A549 (cell line): Measurements from ENCODE around the gene TSPYL4. TPM values are rescaled to one million over a fixed set of nuclear protein-coding genes. Genes with fewer than 3 reads are reported as not detected.

Experiments used
- ATAC-seq, 2 experiments: fragments of 200-7000 bp in 1 of 2; fragments of >200 bp in 1 of 2; cut with Nextera tagmentation in 1 of 2; cut with Tn5 transposase in 1 of 2; 3 replicates each; pipeline versions ENCODE4 v1.8.0 to v1.9.1; 2018 to 2020; ENCODE audit warnings: mild to moderate bottlenecking in 1 of 2, moderate library complexity in 1 of 2
- CTCF ChIA-PET: fragments of 300-600 bp; sonication (Branson Sonifier 250); formaldehyde crosslinking; extraction: SDS; loops from one replicate; lab custom pipeline; 2021; ENCODE audit warnings: antibody characterized with exemption, inconsistent platforms; lab: Yijun Ruan, JAX
- POLR2A ChIA-PET: fragments of 350-600 bp; formaldehyde crosslinking; extraction: SDS; loops from one replicate; lab custom pipeline; 2021; ENCODE audit warnings: antibody characterized with exemption, inconsistent platforms; lab: Yijun Ruan, JAX
- DNase-seq, 2 experiments: peaks; one replicate each; pipeline versions ENCODE4 v3.0.0 to v3.0.0-alpha.2; 2011 to 2016; ENCODE audit warnings: low read depth in 1 of 2, low spot score in 1 of 2
- FAIRE-seq: peaks from 2 replicates; lab custom pipeline; 2011; peaks lifted over from hg19 to GRCh38; lab: Jason Lieb, UNC
- H3K27ac ChIP-seq, 2 experiments: fragments of >200 bp; sonication (Bioruptor Twin); formaldehyde crosslinking; 3 replicates each; pipeline ENCODE4 v1.5.1; 2016 to 2017
- H3K4me1 ChIP-seq: fragments of >200 bp; sonication (Bioruptor Twin); formaldehyde crosslinking; 3 replicates; pipeline ENCODE4 v1.6.1; 2016
- H3K4me2 ChIP-seq: fragments of >200 bp; sonication (Bioruptor Twin); formaldehyde crosslinking; 3 replicates; pipeline ENCODE4 v1.6.1; 2016
- H3K4me3 ChIP-seq: fragments of >200 bp; sonication (Bioruptor Twin); formaldehyde crosslinking; 3 replicates; pipeline ENCODE4 v1.5.1; 2016
- H3K9me3 ChIP-seq: fragments of >200 bp; sonication (Bioruptor Twin); formaldehyde crosslinking; 3 replicates; pipeline ENCODE4 v1.6.1; 2016
- BCL3 ChIP-seq: fragments of >200 bp; sonication (Bioruptor Twin); formaldehyde crosslinking; IDR thresholded peaks from 3 replicates; pipeline ENCODE4 v1.6.1; 2016
- EHMT2 ChIP-seq: fragments of 200-600 bp; sonication (generic); IDR thresholded peaks from 2 replicates; pipeline ENCODE4 v1.6.1; 2016; ENCODE audit warnings: antibody characterized with exemption, low read depth, mild to moderate bottlenecking, moderate library complexity
- HOXB13 ChIP-seq: fragments of 250-450 bp; sonication (Bioruptor Pico); IDR thresholded peaks from 2 replicates; pipeline ENCODE4 v1.5.0; 2020; ENCODE audit warnings: low read depth, mild to moderate bottlenecking, moderate library complexity
- HOXB5 ChIP-seq: fragments of 250-450 bp; sonication (Bioruptor Pico); IDR thresholded peaks from 2 replicates; pipeline ENCODE4 v1.5.0; 2020; ENCODE audit warnings: mild to moderate bottlenecking, moderate library complexity
- JUN ChIP-seq, 2 experiments: fragments of >200 bp; sonication (Bioruptor Twin); formaldehyde crosslinking; IDR thresholded peaks; 2 replicates in 1 of 2; 3 replicates in 1 of 2; pipeline ENCODE4 v1.6.1; 2016 to 2017
- JUNB ChIP-seq: fragments of >200 bp; sonication (Bioruptor Twin); formaldehyde crosslinking; IDR thresholded peaks from 2 replicates; pipeline ENCODE4 v1.6.1; 2016
- MAFK ChIP-seq: fragments of 450-650 bp; IDR thresholded peaks from 2 replicates; pipeline ENCODE4 v1.6.1; 2014; ENCODE audit not compliant: partially characterized antibody
- NFE2L2 ChIP-seq: fragments of 150-350 bp; conservative IDR thresholded peaks from 2 replicates; pipeline ENCODE4 v1.6.1; 2014; ENCODE audit warnings: low read length
- NR3C1 ChIP-seq: fragments of >200 bp; sonication (Bioruptor Twin); formaldehyde crosslinking; IDR thresholded peaks from 3 replicates; pipeline ENCODE4 v1.6.1; 2017
- RARB ChIP-seq: fragments of 250-450 bp; sonication (Bioruptor Pico); IDR thresholded peaks from 2 replicates; pipeline ENCODE4 v1.8.0; 2021; ENCODE audit warnings: mild to moderate bottlenecking, moderate library complexity
- SMC3 ChIP-seq: fragments of >200 bp; sonication (Bioruptor Twin); formaldehyde crosslinking; IDR thresholded peaks from 3 replicates; pipeline ENCODE4 v1.6.1; 2018; ENCODE audit warnings: inconsistent platforms
- ZNF302 ChIP-seq: fragments of 250-450 bp; sonication (Bioruptor Pico); IDR thresholded peaks from 2 replicates; pipeline ENCODE4 v1.9.0; 2021; ENCODE audit warnings: inconsistent platforms, mild to moderate bottlenecking, moderate library complexity
- WGBS: methylation state at CpG from one replicate; pipeline ENCODE4 v1.1.6; 2017; ENCODE audit errors: missing lambda C conversion rate; 5-methylcytosine and 5-hydroxymethylcytosine counted together
- polyA plus RNA-seq, 4 experiments: library from polyadenylated mRNA; depleted of rRNA in 3 of 4; stranded (reverse); fragments of >200 nt; fragmentation: RNase III in 1 of 4; extraction: RNeasy Plus Mini Kit Qiagen cat#74134 plus additional on column Dnase treatment in 1 of 4; gene quantifications; 2 replicates in 3 of 4; 3 replicates in 1 of 4; pipeline ENCODE4 v1.2.3, GENCODE V29; 2011 to 2017
- TF ChIP-seq, protein P1 (sequence below): fragments of 250-450 bp; sonication (Bioruptor Pico); IDR thresholded peaks from 2 replicates; pipeline ENCODE4 v1.5.0; 2021; ENCODE audit warnings: mild to moderate bottlenecking, moderate library complexity, borderline replicate concordance
- TF ChIP-seq, protein P2 (sequence below): IDR thresholded peaks from 2 replicates; pipeline ENCODE4 v1.6.1; 2012
- TF ChIP-seq, protein P3 (sequence below): fragments of 200-600 bp; sonication (generic); IDR thresholded peaks from 2 replicates; pipeline ENCODE4 v1.6.1; 2016; ENCODE audit warnings: antibody characterized with exemption, mild to moderate bottlenecking, moderate library complexity

Gene TSPYL4
- polyA plus RNA-seq, 2 of the 4 experiments (the other 2 are of a cell fraction) = 3.9 to 5.6 TPM

DNA sequence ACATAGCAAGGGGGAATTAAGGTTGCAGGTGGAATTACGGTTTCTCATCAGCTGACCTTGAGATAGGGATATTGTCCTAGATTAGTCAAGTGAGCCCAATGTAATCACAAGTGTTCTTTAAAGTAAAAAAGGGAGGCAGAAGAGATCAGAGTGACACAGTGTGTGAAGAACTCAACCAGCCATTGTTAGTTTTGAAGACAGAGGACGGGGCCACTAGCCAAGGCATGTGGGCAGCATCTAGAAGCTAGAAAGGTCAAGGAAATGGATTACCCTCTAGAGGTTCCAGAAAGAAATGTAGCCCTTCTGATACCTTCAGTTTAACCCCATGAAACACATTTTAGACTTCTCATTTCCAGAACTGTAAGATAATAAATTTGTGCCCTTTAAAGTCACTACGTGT, 44.4 kb upstream of the TSPYL4 start:
- CTCF ChIA-PET = interaction anchor here (1.0 kb wide), 1 partner anchor 10 kb away, joined by 3 read pairs; no protein-coding TSS in a partner anchor
- FAIRE-seq (no peak), DNase-seq (no peak), ATAC-seq (no peak)
- Histone ChIP-seq H3K9me3 (0 out of 3 replicates have a peak, but pooled peaks cover 4% of the 10 kb centered on the region), H3K4me2 (no peak overlapping the region), H3K27ac (no peak overlapping the region), H3K4me3 (no peak overlapping the region), H3K4me1 (no peaks in the 10 kb centered on the region)
- POLR2A ChIA-PET = no interaction called here
- 62% methylated on average over 3 of the region's 3 CpGs for WGBS
- TF ChIP-seq ZNF302 (CRISPR knock-in tag) (no peak), JUN (IDR thresholded peaks at IDR 0.05) (no peak), EHMT2 (no peak), NR3C1 (no peak), NFE2L2 (no peak), HOXB5 (CRISPR knock-in tag) (no peak), SMC3 (no peak)
- TF ChIP-seq, protein P1, sequence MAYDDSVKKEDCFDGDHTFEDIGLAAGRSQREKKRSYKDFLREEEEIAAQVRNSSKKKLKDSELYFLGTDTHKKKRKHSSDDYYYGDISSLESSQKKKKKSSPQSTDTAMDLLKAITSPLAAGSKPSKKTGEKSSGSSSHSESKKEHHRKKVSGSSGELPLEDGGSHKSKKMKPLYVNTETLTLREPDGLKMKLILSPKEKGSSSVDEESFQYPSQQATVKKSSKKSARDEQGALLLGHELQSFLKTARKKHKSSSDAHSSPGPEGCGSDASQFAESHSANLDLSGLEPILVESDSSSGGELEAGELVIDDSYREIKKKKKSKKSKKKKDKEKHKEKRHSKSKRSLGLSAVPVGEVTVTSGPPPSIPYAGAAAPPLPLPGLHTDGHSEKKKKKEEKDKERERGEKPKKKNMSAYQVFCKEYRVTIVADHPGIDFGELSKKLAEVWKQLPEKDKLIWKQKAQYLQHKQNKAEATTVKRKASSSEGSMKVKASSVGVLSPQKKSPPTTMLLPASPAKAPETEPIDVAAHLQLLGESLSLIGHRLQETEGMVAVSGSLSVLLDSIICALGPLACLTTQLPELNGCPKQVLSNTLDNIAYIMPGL (CRISPR knock-in tag) = no peak

GRCh38 chr6:116292553-116292952, 38.7 kb upstream of the TSPYL4 start:
- POLR2A ChIA-PET = interaction anchor here (1.1 kb wide), 1 partner anchor 79 kb away, joined by 3 read pairs; no protein-coding TSS in a partner anchor

More at GRCh38 chr6:116292553-116292952, 38.7 kb upstream of the TSPYL4 start:
- no peaks in the 10 kb centered on the region for H3K4me1 ChIP-seq
- ATAC-seq (no peak), FAIRE-seq (no peak), DNase-seq (no peak)
- WGBS = 90% methylated on average over 1 of the region's 1 CpG
- CTCF ChIA-PET = interaction anchor here (1.2 to 1.7 kb wide), 3 partner anchors 24 to 269 kb away, joined by 3 to 5 read pairs (median 4); no protein-coding TSS in a partner anchor
- no peak overlapping the region for H3K4me3 ChIP-seq
- no peak overlapping the region for H3K27ac ChIP-seq
- no peak overlapping the region for H3K4me2 ChIP-seq
- TF ChIP-seq MAFK = no peak
- TF ChIP-seq RARB (CRISPR knock-in tag) = no peak
- TF ChIP-seq BCL3 = no peak
- no peak for TF ChIP-seq EHMT2
- TF ChIP-seq, protein P2, sequence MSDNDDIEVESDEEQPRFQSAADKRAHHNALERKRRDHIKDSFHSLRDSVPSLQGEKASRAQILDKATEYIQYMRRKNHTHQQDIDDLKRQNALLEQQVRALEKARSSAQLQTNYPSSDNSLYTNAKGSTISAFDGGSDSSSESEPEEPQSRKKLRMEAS = no peak
- TF ChIP-seq HOXB13 (CRISPR knock-in tag) = no peak
- no peak for TF ChIP-seq JUNB
- TF ChIP-seq, protein P3, sequence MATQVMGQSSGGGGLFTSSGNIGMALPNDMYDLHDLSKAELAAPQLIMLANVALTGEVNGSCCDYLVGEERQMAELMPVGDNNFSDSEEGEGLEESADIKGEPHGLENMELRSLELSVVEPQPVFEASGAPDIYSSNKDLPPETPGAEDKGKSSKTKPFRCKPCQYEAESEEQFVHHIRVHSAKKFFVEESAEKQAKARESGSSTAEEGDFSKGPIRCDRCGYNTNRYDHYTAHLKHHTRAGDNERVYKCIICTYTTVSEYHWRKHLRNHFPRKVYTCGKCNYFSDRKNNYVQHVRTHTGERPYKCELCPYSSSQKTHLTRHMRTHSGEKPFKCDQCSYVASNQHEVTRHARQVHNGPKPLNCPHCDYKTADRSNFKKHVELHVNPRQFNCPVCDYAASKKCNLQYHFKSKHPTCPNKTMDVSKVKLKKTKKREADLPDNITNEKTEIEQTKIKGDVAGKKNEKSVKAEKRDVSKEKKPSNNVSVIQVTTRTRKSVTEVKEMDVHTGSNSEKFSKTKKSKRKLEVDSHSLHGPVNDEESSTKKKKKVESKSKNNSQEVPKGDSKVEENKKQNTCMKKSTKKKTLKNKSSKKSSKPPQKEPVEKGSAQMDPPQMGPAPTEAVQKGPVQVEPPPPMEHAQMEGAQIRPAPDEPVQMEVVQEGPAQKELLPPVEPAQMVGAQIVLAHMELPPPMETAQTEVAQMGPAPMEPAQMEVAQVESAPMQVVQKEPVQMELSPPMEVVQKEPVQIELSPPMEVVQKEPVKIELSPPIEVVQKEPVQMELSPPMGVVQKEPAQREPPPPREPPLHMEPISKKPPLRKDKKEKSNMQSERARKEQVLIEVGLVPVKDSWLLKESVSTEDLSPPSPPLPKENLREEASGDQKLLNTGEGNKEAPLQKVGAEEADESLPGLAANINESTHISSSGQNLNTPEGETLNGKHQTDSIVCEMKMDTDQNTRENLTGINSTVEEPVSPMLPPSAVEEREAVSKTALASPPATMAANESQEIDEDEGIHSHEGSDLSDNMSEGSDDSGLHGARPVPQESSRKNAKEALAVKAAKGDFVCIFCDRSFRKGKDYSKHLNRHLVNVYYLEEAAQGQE = no peak
- no peaks in the 10 kb centered on the region for H3K9me3 ChIP-seq
